Ascending aorta (tissue), 2 donors: ENCODE measurements around the gene WNK2. TPM values are rescaled to one million over a fixed set of nuclear protein-coding genes. Genes with fewer than 3 reads are reported as not detected.

Experiments
- DNase-seq, 2 donors: peaks; one replicate each; pipeline ENCODE4 v3.0.0-alpha.2; 2019; ENCODE audit warnings: low spot score in 2 of 2
- H3K27ac ChIP-seq, 2 donors: fragments of 200-600 bp; sonication (generic); one replicate each; pipeline ENCODE4 v1.5.1; 2016 to 2017; ENCODE audit warnings: mild to moderate bottlenecking in 1 of 2
- H3K27me3 ChIP-seq: fragments of 200-600 bp; sonication (generic); one replicate; pipeline ENCODE4 v1.5.1; 2017
- H3K36me3 ChIP-seq, 2 donors: fragments of 200-600 bp; sonication (generic); one replicate each; pipeline ENCODE4 v1.5.1; 2016
- H3K4me1 ChIP-seq, 2 donors: fragments of 200-600 bp; sonication (generic); one replicate each; pipeline ENCODE4 v1.5.1; 2016 to 2017; ENCODE audit warnings: mild to moderate bottlenecking in 1 of 2
- H3K4me3 ChIP-seq, 2 donors: fragments of 200-600 bp; sonication (generic); one replicate each; pipeline ENCODE4 v1.5.1; 2016 to 2017; ENCODE audit warnings: mild to moderate bottlenecking in 1 of 2
- H3K9me3 ChIP-seq, 2 donors: fragments of 200-600 bp; sonication (generic); one replicate each; pipeline ENCODE4 v1.5.1; 2016
- intact Hi-C: fragments of 100-400 bp; cut with DNase I; formaldehyde crosslinking; loops from one replicate; pipeline ENCODE4 v1.15.1; 2023
- total RNA-seq: library from RNA; depleted of rRNA; stranded (reverse); fragments of >200 nt; gene quantifications from one replicate; pipeline ENCODE4 v1.1.0, GENCODE V29; 2016
- TF ChIP-seq, protein P1 (sequence below), 3 experiments: fragments of 200-600 bp in 2 of 3; fragments of 450-650 bp in 1 of 3; sonication (generic) in 2 of 3; IDR thresholded peaks; one replicate each; pipeline ENCODE4 v1.5.1; 2016 to 2019; ENCODE audit warnings: antibody characterized with exemption in 3 of 3, mild to moderate bottlenecking in 1 of 3, moderate library complexity in 1 of 3

Gene WNK2
- total RNA-seq, 1 donor from 2014 or later = not detected

DNA sequence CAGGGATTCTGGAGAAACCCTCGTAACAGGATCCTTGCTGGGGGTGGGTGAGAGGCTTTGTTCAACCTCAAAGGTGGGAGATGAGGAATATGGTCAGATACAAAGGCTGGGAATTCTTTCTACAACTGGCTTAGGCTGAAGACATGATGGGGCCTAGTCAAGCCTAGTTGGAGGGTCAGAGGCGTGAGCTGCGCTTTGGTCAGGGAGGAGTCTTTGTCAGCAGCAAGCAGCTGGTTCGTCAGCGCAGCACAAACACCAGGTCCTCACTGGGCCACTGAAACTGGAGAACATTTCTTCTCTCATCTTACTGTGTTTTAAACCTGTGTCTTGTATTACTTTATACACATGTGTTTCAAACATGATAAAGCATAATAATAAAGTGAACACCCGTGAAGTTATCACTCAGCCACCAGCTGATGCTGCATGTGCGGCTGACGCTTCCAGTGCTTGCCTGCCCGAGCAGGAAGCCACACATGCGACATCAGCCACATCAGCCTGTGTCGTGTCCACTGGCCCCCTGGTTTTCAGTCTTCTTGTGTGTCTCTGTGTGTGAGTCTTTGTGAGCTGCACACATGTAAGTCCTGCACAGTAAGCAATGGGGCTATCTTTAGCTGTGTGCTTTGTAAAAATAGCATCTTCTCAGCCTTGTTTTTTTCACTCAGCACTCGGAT, 81.5 kb downstream of the WNK2 start:
- Histone ChIP-seq H3K4me3 (no peak overlapping the region), H3K27ac (no peak overlapping the region), H3K27me3 (no peaks in the 10 kb centered on the region), H3K9me3 (no peaks in the 10 kb centered on the region), H3K36me3 (no peaks in the 10 kb centered on the region), H3K4me1 (no peaks in the 10 kb centered on the region)
- intact Hi-C loops = no loop called here
- TF ChIP-seq, protein P1, sequence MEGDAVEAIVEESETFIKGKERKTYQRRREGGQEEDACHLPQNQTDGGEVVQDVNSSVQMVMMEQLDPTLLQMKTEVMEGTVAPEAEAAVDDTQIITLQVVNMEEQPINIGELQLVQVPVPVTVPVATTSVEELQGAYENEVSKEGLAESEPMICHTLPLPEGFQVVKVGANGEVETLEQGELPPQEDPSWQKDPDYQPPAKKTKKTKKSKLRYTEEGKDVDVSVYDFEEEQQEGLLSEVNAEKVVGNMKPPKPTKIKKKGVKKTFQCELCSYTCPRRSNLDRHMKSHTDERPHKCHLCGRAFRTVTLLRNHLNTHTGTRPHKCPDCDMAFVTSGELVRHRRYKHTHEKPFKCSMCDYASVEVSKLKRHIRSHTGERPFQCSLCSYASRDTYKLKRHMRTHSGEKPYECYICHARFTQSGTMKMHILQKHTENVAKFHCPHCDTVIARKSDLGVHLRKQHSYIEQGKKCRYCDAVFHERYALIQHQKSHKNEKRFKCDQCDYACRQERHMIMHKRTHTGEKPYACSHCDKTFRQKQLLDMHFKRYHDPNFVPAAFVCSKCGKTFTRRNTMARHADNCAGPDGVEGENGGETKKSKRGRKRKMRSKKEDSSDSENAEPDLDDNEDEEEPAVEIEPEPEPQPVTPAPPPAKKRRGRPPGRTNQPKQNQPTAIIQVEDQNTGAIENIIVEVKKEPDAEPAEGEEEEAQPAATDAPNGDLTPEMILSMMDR (IDR thresholded peaks at IDR 0.05) = no peak
- peak in 1 of 2 donors; percentile 45 for DNase-seq

DNA sequence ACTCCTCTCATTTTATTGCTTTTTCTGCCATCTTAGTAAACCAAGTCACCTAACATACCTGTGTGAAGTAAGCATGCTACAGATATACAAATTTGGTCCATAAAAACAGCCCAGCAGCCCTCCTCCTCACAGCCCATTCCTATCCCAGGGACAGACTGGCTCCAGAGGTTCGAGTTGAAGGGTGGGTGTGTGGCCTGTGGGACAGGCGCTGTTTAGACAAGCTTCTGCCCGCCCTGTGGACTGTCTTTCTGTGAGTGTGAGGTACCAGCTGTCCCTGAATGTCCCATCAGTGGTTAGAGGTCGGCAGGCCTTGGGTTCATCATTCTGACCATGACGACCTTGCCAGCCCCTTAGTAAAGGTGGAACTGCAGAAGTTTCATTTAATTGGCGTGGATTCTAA, 82.0 kb downstream of the WNK2 start:
- TF ChIP-seq, protein P1 (IDR thresholded peaks at IDR 0.05) = no peak
- Histone ChIP-seq H3K27ac (no peak overlapping the region), H3K4me1 (no peaks in the 10 kb centered on the region), H3K36me3 (no peaks in the 10 kb centered on the region), H3K27me3 (no peaks in the 10 kb centered on the region), H3K4me3 (no peak overlapping the region), H3K9me3 (no peaks in the 10 kb centered on the region)
- DNase-seq = peak in 1 of 2 donors; percentile 27
- intact Hi-C loops = no loop called here

DNA sequence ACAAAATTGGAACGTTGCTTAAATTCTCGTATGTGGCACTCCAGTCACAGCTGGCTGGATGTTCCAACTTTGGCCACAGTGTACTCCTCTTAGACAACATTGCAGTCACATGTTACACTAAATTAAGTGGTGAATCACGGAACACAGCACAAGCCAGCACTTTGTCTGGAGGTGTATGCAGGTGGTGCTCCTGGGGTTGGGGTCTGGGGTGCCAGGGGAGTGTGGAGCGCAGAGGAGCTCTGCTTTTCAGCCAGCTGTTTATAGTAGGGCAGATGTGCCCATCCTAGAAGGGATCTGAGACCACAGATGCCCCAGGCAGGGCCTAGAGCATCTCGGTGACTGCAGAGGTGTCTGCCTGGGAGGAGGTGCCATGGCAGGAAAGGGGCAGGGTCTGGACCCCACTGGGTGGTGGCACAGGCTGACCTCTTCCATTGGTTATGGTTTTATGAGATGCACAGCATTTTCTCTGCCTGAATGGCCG, 82.6 kb downstream of the WNK2 start:
- TF ChIP-seq, protein P1 (IDR thresholded peaks at IDR 0.05) = no peak
- no peak overlapping the region for H3K4me3 ChIP-seq
- no peak overlapping the region for H3K27ac ChIP-seq
- H3K27me3 ChIP-seq = no peaks in the 10 kb centered on the region
- intact Hi-C loops = no loop called here
- no peaks in the 10 kb centered on the region for H3K4me1 ChIP-seq
- H3K36me3 ChIP-seq = no peaks in the 10 kb centered on the region
- peak in 1 of 2 donors; percentile 41 for DNase-seq
- H3K9me3 ChIP-seq = no peaks in the 10 kb centered on the region

DNA sequence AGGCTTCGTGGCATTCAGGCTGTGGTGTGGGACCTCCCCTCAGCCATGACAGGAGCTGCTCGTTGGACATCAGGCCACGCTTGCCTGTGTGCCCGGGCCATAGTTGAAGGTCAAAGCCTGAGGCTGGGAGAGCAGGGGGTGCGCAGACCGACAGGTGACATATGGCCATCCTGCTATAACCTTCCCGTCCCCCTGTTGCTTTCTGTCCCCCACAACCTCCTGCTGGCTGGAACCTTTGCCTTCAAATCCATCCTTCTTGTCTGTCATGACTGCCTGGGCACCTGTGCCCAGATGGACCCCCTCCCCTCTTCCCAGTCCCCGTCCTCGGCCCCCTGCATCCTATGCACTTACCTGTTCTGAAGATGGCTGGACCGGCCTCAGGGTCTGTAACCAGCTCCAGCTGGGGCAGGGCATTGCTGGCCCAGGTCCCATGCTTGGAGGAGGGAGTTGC, 83.2 kb downstream of the WNK2 start:
- TF ChIP-seq, protein P1 (IDR thresholded peaks at IDR 0.05) = no peak
- Histone ChIP-seq H3K36me3 (no peaks in the 10 kb centered on the region), H3K27me3 (no peaks in the 10 kb centered on the region), H3K9me3 (no peaks in the 10 kb centered on the region), H3K27ac (no peak overlapping the region), H3K4me3 (no peak overlapping the region), H3K4me1 (no peaks in the 10 kb centered on the region)
- DNase-seq = peak in 1 of 2 donors; percentile 59
- intact Hi-C loops = no loop called here

DNA sequence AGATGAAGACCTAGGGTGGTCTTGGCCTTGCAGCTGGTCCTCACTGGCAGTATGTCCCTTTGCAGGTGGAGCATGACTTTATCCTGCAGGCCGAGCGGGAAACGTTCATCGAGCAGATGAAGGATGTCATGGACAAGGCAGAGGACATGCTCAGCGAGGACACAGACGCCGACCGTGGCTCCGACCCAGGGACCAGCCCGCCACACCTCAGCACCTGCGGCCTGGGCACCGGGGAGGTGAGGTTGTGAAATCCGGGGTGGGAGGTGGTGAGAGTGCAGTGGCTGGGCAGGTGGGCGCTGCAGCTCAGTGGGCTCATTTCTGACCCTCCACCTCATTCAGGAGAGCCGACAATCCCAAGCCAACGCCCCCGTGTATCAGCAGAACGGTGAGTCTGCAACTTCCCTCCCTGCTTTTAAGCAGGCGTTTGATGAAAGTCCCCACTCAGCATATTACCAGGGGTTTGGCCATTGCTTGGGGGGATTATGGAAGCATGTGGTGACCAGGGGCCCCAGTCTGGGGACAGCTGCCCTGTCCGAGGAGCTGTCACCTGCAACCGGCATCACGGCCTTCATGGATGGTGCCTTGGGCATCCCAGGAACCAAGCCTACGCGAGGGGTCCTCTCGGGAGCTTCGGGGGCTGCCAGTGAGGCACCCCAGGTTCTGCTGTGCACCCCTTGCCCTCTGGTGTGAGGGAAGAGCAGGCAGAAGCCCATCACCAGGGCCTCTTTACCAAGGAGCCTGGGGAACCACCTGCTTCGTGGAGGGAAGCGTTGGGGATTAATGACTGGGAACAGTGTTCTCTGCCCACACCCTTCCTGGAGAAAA, 84.0 kb downstream of the WNK2 start:
- Histone ChIP-seq H3K4me3 (no peak overlapping the region), H3K27me3 (no peaks in the 10 kb centered on the region), H3K9me3 (no peaks in the 10 kb centered on the region), H3K4me1 (no peaks in the 10 kb centered on the region), H3K36me3 (no peaks in the 10 kb centered on the region), H3K27ac (no peak overlapping the region)
- intact Hi-C loops = no loop called here
- TF ChIP-seq, protein P1 (IDR thresholded peaks at IDR 0.05) = no peak
- peak in 1 of 2 donors; percentile 58 for DNase-seq
